ENCODE data around the gene COG5.
"Not testable (repeated sequence)": the region's sequence is repeated elsewhere in the genome, so short reads cannot be mapped to it uniquely, and the experiment has no call there.

GRCh38 chr7:107220806-107221205, 342.9 kb downstream of the COG5 start:
- TF ChIP-seq CTCF, POLR2A (IDR thresholded peaks at IDR 0.05): not testable (repeated sequence)
